Mucosa of stomach (tissue), 1 donor: Measurements from ENCODE around the gene ZNF23.

Experiments
- H3K27me3 ChIP-seq: one replicate; pipeline ENCODE4 v1.7.0; 2013; ENCODE audit warnings: mild to moderate bottlenecking, low read length; ENCODE audit not compliant: control insufficient read depth, insufficient read depth
- H3K36me3 ChIP-seq: one replicate; pipeline ENCODE4 v1.7.0; 2013; ENCODE audit warnings: low read length; ENCODE audit not compliant: control insufficient read depth, insufficient read depth
- H3K4me1 ChIP-seq: one replicate; pipeline ENCODE4 v1.7.0; 2013; ENCODE audit warnings: mild to moderate bottlenecking, low read length; ENCODE audit not compliant: control insufficient read depth, insufficient read depth
- H3K4me3 ChIP-seq: one replicate; pipeline ENCODE4 v1.7.0; 2013; ENCODE audit warnings: low read length
- H3K9ac ChIP-seq: one replicate; pipeline ENCODE4 v1.7.0; 2013; ENCODE audit warnings: mild to moderate bottlenecking, low read length, moderate library complexity
- H3K9me3 ChIP-seq: one replicate; pipeline ENCODE4 v1.7.0; 2013; ENCODE audit warnings: mild to moderate bottlenecking, low read length, moderate library complexity; ENCODE audit not compliant: control insufficient read depth
- donor health status: Pancreatic carcinoma.

Gene ZNF23

DNA sequence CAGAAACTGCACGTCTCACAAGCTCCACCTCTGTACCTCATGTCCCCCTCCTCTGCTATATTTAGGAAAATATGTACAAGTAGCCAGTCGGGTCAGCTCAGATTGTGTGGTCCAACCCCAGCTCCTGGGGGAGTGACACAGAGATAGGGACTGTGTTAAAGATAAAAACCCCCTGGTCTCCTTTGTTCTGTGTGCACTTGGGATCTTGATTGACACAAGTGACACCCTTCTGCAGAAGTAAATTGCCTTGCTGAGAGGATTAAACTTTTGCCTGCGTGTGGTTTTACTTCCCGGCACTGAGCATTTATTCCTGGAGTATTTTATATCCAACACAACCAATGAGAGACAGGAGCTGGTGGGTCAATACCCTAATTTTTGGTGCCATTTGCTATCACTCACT, 57.7 kb downstream of the ZNF23 start:
- no peaks in the 10 kb centered on the region for H3K4me1 ChIP-seq
- H3K9ac ChIP-seq: no peak overlapping the region

DNA sequence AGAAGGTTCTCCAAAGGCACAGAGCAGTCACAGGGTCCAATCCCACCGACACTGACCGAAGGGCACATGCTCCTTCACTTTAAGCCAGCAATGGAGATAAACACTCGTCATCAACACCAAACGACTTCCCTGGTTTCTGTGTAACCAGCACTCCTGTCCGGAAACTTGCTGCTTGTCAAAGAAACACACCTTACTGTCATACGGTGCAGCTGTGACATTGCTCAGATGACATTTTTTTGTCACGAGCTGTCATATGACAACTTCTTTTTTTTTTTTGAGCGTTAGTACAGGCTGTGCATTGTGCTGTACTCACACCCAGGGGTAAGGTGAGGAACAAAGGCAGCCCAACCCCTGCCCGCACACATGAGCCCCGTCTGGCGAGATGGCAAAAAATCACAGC, 59.4 kb downstream of the ZNF23 start:
- H3K27me3 ChIP-seq: no peaks in the 10 kb centered on the region
- H3K36me3 ChIP-seq: no peaks in the 10 kb centered on the region

More for the DNA sequence above, 57.7 kb downstream of the ZNF23 start:
- Histone ChIP-seq H3K4me3 (no peak overlapping the region), H3K27me3 (peaks cover 9% of the 10 kb centered on the region), H3K36me3 (no peaks in the 10 kb centered on the region), H3K9me3 (no peaks in the 10 kb centered on the region)

DNA sequence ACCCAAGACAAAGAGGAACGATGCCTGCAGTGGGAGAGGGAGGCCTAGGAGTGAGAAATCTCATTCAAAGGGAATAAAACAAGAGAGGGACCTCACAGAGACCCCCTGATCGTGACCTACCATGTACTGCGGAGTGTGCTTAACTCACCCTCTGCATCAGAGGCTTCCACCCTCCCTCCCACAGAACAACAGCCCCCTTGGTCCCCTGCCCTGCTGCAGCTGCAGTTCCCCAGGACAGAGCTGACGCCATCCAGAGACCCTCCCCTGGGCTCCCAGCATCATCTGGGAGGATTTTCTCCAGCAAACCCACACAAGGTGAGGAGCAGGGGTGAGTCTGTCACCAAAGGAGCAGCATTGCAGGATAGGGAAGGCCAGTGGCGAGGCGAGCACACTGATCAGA, 60.0 kb downstream of the ZNF23 start:
- no peaks in the 10 kb centered on the region for H3K9me3 ChIP-seq
- H3K4me3 ChIP-seq: no peak overlapping the region
- H3K27me3 ChIP-seq: no peaks in the 10 kb centered on the region
- no peaks in the 10 kb centered on the region for H3K4me1 ChIP-seq
- no peaks in the 10 kb centered on the region for H3K36me3 ChIP-seq
- no peak overlapping the region for H3K9ac ChIP-seq

More for the DNA sequence above, 59.4 kb downstream of the ZNF23 start:
- Histone ChIP-seq H3K9ac (no peak overlapping the region), H3K4me1 (no peaks in the 10 kb centered on the region), H3K9me3 (no peaks in the 10 kb centered on the region), H3K4me3 (no peak overlapping the region)

DNA sequence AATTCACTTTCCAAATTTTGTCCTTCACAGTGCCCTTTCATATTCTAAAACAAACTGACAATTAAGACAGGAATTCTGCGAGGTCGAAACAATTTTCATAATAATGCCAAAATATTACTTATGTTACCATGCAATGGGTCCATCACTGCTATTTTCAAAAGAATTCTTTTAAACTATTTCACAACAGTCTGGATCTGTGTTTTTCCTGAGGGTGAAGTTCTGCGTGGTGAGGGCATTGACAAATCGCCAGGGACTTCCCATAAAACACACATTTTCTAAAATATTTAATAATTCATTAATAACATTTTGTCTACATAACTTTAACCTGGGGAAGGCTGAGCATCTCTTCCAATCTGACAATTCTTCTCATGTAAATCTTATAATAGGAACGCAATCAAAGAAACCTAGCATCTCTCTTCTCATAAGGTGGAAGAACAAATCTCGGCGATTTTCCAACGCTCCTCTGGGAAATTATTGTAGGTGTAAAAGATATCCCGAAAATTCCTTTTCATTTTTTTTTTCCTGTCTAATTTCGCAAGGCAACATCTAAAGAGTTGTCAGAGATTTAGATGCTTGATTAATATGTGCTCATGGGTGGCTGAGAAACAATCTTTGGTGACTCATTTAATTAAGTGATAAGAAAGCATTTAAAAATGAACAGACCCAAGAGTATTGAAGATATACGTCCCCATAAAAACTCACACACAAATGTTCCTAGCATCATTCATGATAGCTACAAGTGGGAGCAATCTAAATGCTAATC, 62.1 kb downstream of the ZNF23 start:
- no peaks in the 10 kb centered on the region for H3K36me3 ChIP-seq
- H3K9ac ChIP-seq: no peak overlapping the region
- H3K27me3 ChIP-seq: no peaks in the 10 kb centered on the region
- no peaks in the 10 kb centered on the region for H3K9me3 ChIP-seq
- no peaks in the 10 kb centered on the region for H3K4me1 ChIP-seq
- H3K4me3 ChIP-seq: no peak overlapping the region
